Measurements from ENCODE around the gene MYO10. TPM values are rescaled to one million over a fixed set of nuclear protein-coding genes. Genes with fewer than 3 reads are reported as not detected.
A peak's percentile ranks its signal among the peaks of the same experiment; 100 is the strongest.

MYO10 gene
- total RNA-seq, 1 experiment from 2014 or later, result 202 TPM

- intact Hi-C loops (cut with micrococcal nuclease; ENCODE audit: unreplicated experiment), result no loop called here
- no peak for DNase-seq (ENCODE audit: low spot score)
- Histone ChIP-seq H3K27ac (ENCODE audit: low read depth, low read length, poor library complexity, severe bottlenecking) (no peak overlapping the region), H3K4me3 (ENCODE audit: low read depth, low read length, poor library complexity, severe bottlenecking) (no peak overlapping the region), H3K9me3 (ENCODE audit: low read depth, low read length, poor library complexity, severe bottlenecking) (peaks cover 8% of the 10 kb centered on the region), H3K36me3 (ENCODE audit: insufficient read depth, low read length, poor library complexity, severe bottlenecking) (peaks cover 16% of the 10 kb centered on the region), H3K27me3 (replicated peaks; ENCODE audit: insufficient read depth, low read depth, low read length, poor library complexity) (no peaks in the 10 kb centered on the region), H3K4me1 (ENCODE audit: insufficient read depth, low read length, poor library complexity, severe bottlenecking) (peaks cover 68% of the 10 kb centered on the region)
- POLR2A ChIA-PET (ENCODE audit: low non-redundant PET), result interaction anchor here (1.2 kb wide), 1 partner anchor 38 kb away, joined by 7 read pairs; no protein-coding TSS in a partner anchor
- CTCF ChIA-PET, result interaction anchor here (0.7 kb wide), 1 partner anchor 30 kb away, joined by 7 read pairs; no protein-coding TSS in a partner anchor
- TF ChIP-seq CTCF (conservative IDR thresholded peaks at IDR 0.05; ENCODE audit: low read depth, low read length) (no peak), EZH2 (IDR thresholded peaks at IDR 0.05; ENCODE audit: borderline replicate concordance, low read depth, low read length, poor library complexity, severe bottlenecking) (no peak)
- no TSS peak for BruUV-seq (replicated peaks)
Measured at GRCh38 chr5:16858151-16858550, 77.9 kb downstream of the MYO10 start.

- H3K27ac ChIP-seq (ENCODE audit: low read depth, low read length, poor library complexity, severe bottlenecking), result peak overlapping the region; percentile 72
- no peak for DNase-seq (ENCODE audit: low spot score)
- peaks cover 16% of the 10 kb centered on the region for H3K36me3 ChIP-seq (ENCODE audit: insufficient read depth, low read length, poor library complexity, severe bottlenecking)
- TF ChIP-seq CTCF (conservative IDR thresholded peaks at IDR 0.05; ENCODE audit: low read depth, low read length) (no peak), EZH2 (IDR thresholded peaks at IDR 0.05; ENCODE audit: borderline replicate concordance, low read depth, low read length, poor library complexity, severe bottlenecking) (no peak)
- H3K27me3 ChIP-seq (replicated peaks; ENCODE audit: insufficient read depth, low read depth, low read length, poor library complexity), result no peaks in the 10 kb centered on the region
- peaks cover 72% of the 10 kb centered on the region for H3K4me1 ChIP-seq (ENCODE audit: insufficient read depth, low read length, poor library complexity, severe bottlenecking)
- POLR2A ChIA-PET (ENCODE audit: low non-redundant PET), result interaction anchor here (1.2 kb wide), 1 partner anchor 38 kb away, joined by 7 read pairs; no protein-coding TSS in a partner anchor
- no TSS peak for BruUV-seq (replicated peaks)
- peaks cover 8% of the 10 kb centered on the region for H3K9me3 ChIP-seq (ENCODE audit: low read depth, low read length, poor library complexity, severe bottlenecking)
- CTCF ChIA-PET, result interaction anchor here (0.7 kb wide), 1 partner anchor 29 kb away, joined by 7 read pairs; no protein-coding TSS in a partner anchor
- H3K4me3 ChIP-seq (ENCODE audit: low read depth, low read length, poor library complexity, severe bottlenecking), result no peak overlapping the region
- intact Hi-C loops (cut with micrococcal nuclease; ENCODE audit: unreplicated experiment), result no loop called here
Measured at GRCh38 chr5:16857635-16858034, 78.5 kb downstream of the MYO10 start.

- TF ChIP-seq EZH2 (IDR thresholded peaks at IDR 0.05; ENCODE audit: borderline replicate concordance, low read depth, low read length, poor library complexity, severe bottlenecking) (no peak), CTCF (conservative IDR thresholded peaks at IDR 0.05; ENCODE audit: low read depth, low read length) (no peak)
- Histone ChIP-seq H3K27ac (ENCODE audit: low read depth, low read length, poor library complexity, severe bottlenecking) (peak overlapping the region; percentile 72), H3K4me1 (ENCODE audit: insufficient read depth, low read length, poor library complexity, severe bottlenecking) (peaks cover 80% of the 10 kb centered on the region), H3K9me3 (ENCODE audit: low read depth, low read length, poor library complexity, severe bottlenecking) (peaks cover 8% of the 10 kb centered on the region), H3K27me3 (replicated peaks; ENCODE audit: insufficient read depth, low read depth, low read length, poor library complexity) (no peaks in the 10 kb centered on the region), H3K36me3 (ENCODE audit: insufficient read depth, low read length, poor library complexity, severe bottlenecking) (peaks cover 16% of the 10 kb centered on the region), H3K4me3 (ENCODE audit: low read depth, low read length, poor library complexity, severe bottlenecking) (no peak overlapping the region)
- BruUV-seq (replicated peaks), result no TSS peak
- CTCF ChIA-PET, result no interaction called here
- peak; percentile 72 for DNase-seq (ENCODE audit: low spot score)
- POLR2A ChIA-PET (ENCODE audit: low non-redundant PET), result no interaction called here
- intact Hi-C loops (cut with micrococcal nuclease; ENCODE audit: unreplicated experiment), result no loop called here
Measured at GRCh38 chr5:16856531-16856930, 79.6 kb downstream of the MYO10 start.

Data from A673 (cell line).